GM19099 (cell line): Measurements from ENCODE around the gene ERCC8.

Experiments
- POLR2A ChIP-seq: IDR thresholded peaks from 3 replicates; pipeline ENCODE4 v1.6.1; 2011; ENCODE audit warnings: low read depth; ENCODE audit not compliant: insufficient read length; ENCODE audit errors: extremely low read depth

The ERCC8 gene

GRCh38 chr5:60944904-60945812, at the start of gene ERCC8, which contains the start of gene NDUFAF2:
Gene ERCC8 (minus strand): TSS chr5:60945070. CDS start chr5:60945008, 62 bp downstream.
Gene NDUFAF2 (plus strand): TSS chr5:60945205. CDS start chr5:60945256, 51 bp downstream.
- peak; percentile 68 for TF ChIP-seq POLR2A

DNA sequence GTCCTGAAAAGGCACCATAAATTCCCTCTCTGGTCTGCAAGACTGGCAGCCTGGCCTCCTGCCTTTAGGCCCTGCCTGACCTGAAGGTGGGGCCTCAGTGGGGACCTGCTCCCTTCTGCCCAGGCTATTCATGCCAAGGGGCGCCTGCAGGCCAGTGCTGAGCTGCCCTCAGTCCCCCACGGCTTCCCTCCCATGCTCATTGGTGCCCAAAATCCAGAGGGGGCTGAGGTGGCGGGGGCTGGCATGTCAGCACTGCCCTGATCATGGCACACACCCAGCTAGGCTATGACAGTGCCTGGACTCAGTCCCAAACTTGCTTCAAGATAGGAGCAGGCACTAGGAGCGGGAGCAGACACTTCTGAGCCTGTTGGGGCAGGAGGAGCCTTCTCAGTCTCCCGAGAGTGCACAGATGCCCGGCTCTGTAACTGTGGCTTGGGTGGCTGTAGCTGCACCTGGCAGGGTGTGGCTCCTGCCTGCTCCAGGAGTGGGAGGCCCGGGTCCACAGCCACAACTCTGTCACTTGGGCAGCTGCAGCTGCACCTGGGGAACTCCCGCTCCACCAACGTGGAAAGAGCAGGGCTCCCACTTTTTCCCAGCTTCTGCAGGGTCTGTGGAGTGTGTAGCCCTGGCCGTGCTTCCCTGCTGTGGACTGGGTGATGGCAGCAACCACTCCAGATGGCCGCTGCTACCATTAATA, 49.2 kb upstream of the ERCC8 start:
- TF ChIP-seq POLR2A, result no peak

- no peak for TF ChIP-seq POLR2A
Measured at GRCh38 chr5:60993425-60993824, 48.6 kb upstream of the ERCC8 start.

DNA sequence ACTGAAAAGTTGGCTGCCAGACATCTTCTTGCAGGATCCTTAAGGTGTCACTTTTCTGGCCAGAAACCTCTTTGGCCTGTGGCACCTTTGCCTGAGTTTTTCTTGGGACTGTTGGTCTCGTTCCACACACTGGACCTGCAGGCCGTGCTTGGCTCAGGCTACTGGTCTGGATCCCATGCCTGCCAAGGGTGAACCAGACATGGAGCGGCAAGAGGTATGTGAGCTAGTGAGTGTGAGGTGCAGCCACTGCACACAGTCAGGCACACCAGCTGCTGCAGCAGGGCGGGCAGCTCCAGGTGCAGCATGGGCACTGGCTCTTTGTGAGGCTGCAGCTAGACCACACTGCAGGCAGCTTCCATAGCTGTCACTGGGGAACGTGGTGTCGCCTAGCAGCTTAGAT, 48.0 kb upstream of the ERCC8 start:
- TF ChIP-seq POLR2A, result no peak

DNA sequence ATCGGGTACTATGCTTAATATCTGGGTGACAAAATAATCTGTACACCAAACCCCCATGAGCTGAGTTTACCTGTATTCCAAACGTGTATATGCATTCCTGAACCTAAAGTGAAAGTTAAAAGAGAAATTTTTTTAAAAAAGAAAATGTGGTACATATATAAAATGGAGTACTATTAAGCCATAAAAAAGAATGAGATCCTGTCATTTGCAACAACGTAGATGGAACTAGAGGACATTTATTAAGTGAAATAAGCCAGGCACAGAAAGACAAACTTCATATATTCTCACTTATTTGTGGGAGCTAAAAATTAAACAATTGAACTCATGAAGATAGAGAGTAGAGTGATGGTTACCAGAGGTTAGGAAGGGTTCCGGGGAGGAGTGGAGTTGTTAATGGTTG, 44.9 kb upstream of the ERCC8 start:
- no peak for TF ChIP-seq POLR2A

GRCh38 chr5:60980511-60980910, 35.6 kb upstream of the ERCC8 start:
- TF ChIP-seq POLR2A, result no peak

DNA sequence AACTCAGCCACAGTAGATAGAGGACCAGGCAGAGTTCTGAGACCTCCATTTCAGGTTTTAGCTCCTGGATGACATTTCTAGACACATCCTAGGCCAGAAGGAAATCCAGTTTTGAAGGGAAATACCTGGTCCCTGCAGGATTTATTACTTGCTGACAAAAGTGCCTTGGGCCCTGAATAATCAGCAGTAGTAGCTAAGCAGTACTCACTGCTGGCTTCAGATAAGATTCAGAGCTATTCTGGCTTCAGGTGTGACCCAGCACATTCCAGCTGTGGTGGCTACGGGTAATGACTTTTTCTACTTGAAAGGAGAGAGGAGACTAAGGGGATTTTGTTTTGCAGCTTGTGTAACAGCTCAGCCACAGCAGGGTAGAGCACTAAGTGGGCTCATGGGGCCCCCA, 34.1 kb upstream of the ERCC8 start:
- no peak for TF ChIP-seq POLR2A

DNA sequence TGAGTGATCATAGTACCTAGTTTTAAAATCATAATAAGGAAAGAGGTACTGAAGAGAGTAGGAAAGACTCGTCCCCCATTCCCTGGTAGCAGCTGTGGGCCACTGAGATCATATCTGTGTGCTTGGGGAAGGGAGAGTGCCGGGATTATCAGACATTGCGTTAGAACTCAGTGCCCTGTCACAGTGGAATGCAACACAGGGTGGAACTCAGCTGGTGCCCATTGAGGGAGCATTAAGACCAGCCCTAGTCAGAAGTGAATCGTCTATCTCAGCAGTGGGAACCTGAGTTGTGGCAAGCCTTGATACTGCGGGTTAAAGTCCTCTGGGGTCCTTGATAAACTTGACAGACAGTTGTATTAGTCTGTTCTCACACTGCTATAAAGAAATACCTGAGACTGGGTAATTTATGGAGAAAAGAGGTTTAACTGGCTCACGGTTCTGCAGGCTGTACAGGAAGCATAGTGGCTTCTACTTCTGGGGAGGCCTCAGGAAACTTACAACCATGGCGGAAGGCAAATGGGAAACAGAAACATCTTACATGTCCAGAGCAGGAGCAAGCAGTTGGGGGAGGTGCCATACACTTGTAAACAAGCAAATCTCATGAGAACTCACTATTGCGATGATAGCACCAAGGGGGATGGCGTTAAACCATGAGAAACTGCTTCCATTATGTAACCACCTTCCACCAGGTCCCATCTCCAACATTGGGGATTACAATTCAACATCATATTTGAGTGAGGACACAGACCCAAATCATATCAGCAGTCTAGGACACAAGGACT, 33.3 kb upstream of the ERCC8 start:
- TF ChIP-seq POLR2A, result no peak

DNA sequence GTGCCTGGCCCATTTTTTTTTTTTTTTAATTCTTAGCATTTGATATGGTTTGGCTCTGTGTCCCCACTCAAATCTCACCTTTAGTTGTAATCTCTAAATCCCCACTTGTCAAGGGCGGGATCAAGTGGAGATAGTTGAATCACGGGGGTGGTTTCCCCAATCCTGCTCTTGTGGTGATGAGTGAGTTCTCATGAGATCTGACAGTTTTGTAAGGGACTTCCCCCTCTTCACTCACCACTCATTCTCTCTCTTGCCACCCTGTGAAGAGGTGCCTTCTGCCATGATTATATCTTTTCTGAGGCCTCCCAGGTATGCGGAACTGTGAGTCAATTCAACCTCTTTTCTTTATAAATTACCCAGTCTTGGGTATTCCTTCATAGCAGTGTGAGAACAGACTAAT, 27.4 kb upstream of the ERCC8 start:
- TF ChIP-seq POLR2A, result no peak

GRCh38 chr5:60961685-60962084, 16.8 kb upstream of the ERCC8 start:
- no peak for TF ChIP-seq POLR2A

DNA sequence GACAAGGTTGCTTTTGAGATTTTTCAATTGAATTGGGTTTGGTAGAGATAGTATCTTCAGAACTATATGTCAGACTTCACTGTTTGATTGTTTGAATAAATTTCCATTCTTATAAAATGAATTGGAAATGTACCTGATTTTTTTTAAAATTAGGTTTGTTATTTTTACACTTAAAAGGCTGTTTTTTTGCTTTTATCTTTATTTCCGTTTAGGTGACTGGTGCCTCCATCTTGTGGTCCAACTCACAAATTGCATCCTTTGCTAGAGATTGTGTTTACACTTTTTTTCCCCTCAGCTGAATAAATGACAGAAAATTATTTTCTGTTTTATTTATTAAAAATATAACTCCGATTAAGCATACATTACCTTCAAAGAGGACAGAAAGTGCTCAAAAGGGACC, 15.7 kb upstream of the ERCC8 start:
- no peak for TF ChIP-seq POLR2A

GRCh38 chr5:60959156-60959555, 14.3 kb upstream of the ERCC8 start:
- no peak for TF ChIP-seq POLR2A

- no peak for TF ChIP-seq POLR2A
Measured at GRCh38 chr5:60958712-60959111, 13.8 kb upstream of the ERCC8 start.

GRCh38 chr5:60958088-60958487, 13.2 kb upstream of the ERCC8 start:
- TF ChIP-seq POLR2A, result no peak

- no peak for TF ChIP-seq POLR2A
Measured at GRCh38 chr5:60955239-60955638, 10.4 kb upstream of the ERCC8 start.
